ENCODE data around the gene PROK1. TPM values are rescaled to one million over a fixed set of nuclear protein-coding genes. Genes with fewer than 3 reads are reported as not detected.

Gene PROK1
- total and polyA plus RNA-seq, 2 of the 4 experiments (the other 2 are of a cell fraction), result not detected

DNA sequence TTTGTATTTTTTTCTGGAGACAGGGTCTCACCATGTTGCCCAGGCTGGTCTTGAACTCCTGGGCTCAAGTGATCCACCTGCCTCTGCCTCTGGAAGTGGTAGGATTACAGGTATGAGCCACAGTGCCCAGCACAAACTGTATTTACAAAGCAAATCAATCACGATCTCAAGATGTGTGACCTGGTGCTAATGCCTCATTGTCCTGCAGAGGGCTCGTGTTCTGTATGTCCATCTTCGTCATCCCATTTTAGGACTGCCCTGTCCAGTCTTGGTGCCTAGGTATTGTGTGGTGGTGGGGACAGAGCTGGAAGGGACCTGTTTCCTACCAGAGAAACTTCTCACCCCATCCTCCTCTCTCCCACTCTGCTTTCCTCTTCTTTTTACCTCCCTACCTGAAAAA lies 20.2 kb downstream of the PROK1 start:
- Histone ChIP-seq H3K4me3 (ENCODE audit: insufficient read depth, low read depth, low read length) (no peak overlapping the region), H2BK5ac (ENCODE audit: low read depth, low read length, poor library complexity, severe bottlenecking) (no peak overlapping the region), H3K4me1 (ENCODE audit: control insufficient read depth, insufficient read depth, low read length) (no peaks in the 10 kb centered on the region), H2BK15ac (ENCODE audit: low read depth, low read length) (no peak overlapping the region), H2AK9ac (replicated peaks; ENCODE audit: low read depth, low read length, poor library complexity) (no peak overlapping the region), H4K8ac (ENCODE audit: low read depth in 2 of 2, low read length in 2 of 2) (no peak overlapping the region), H2BK120ac (ENCODE audit: low read depth, low read length) (no peak overlapping the region), H3K14ac (replicated peaks; ENCODE audit: low read depth, low read length) (no peak overlapping the region), H2AFZ (replicated peaks; ENCODE audit: low read length, poor library complexity) (no peak overlapping the region), H4K5ac (ENCODE audit: low read depth, low read length) (no peak overlapping the region), H2AK5ac (ENCODE audit: low read depth, low read length) (no peak overlapping the region; the same call in 1 of the 2 replicates), H2BK20ac (ENCODE audit: low read depth, low read length) (no peak overlapping the region), H4K91ac (ENCODE audit: insufficient read depth, low read depth, low read length) (no peak overlapping the region), H3K36me3 (ENCODE audit: control insufficient read depth, insufficient read depth, low read length) (no peaks in the 10 kb centered on the region), H3K27ac (ENCODE audit: insufficient read depth, low read length) (no peak overlapping the region), H3K18ac (ENCODE audit: low read depth, low read length) (no peak overlapping the region), H3K9me3 (ENCODE audit: control insufficient read depth, insufficient read depth, low read length) (no peaks in the 10 kb centered on the region), H3K56ac (ENCODE audit: extremely low read depth, insufficient read depth, low read length) (no peak overlapping the region), H4K20me1 (ENCODE audit: insufficient read depth, low read length) (no peaks in the 10 kb centered on the region), H3K9me1 (ENCODE audit: insufficient read depth, low read length) (no peaks in the 10 kb centered on the region), H3K4me2 (ENCODE audit: low read depth, low read length) (no peak overlapping the region), H3K23ac (ENCODE audit: low read depth, low read length) (no peak overlapping the region), H3K27me3 (ENCODE audit: control insufficient read depth, insufficient read depth, low read length) (peaks cover 7% of the 10 kb centered on the region), H3K9ac (ENCODE audit: low read depth, low read length) (no peak overlapping the region), H3K79me1 (ENCODE audit: low read depth in 1 of 2, low read length in 2 of 2) (no peaks in the 10 kb centered on the region), H3K4ac (ENCODE audit: low read depth, low read length) (no peak overlapping the region)
- ChIA-PET CTCF (interaction anchor here (1.1 to 1.6 kb wide), 2 partner anchors 11 to 25 kb away, joined by 4 to 7 read pairs; no protein-coding TSS in a partner anchor), POLR2A (ENCODE audit: unreplicated experiment) (no interaction called here)
- no peak for ATAC-seq (ENCODE audit: low read depth)
- no peak for TF ChIP-seq CEBPB (IDR thresholded peaks at IDR 0.05; ENCODE audit: low read depth, low read length)
- no peak for TF ChIP-seq BHLHE40 (IDR thresholded peaks at IDR 0.05; ENCODE audit: low read depth, low read length)
- TF ChIP-seq RFX5 (IDR thresholded peaks at IDR 0.05; ENCODE audit: low read depth, low read length), result no peak
- TF ChIP-seq MAZ (IDR thresholded peaks at IDR 0.05; ENCODE audit: borderline replicate concordance, low read depth, low read length), result no peak
- BruUV-seq (replicated peaks), result no TSS peak
- dilution Hi-C loops (cut with HindIII; ENCODE audit: low sequenced_read_pairs, unreplicated experiment), result no loop called here
- intact Hi-C loops (cut with micrococcal nuclease), result no loop called here
- in situ Hi-C loops (cut with MboI; ENCODE audit: low sequenced_read_pairs), result no loop called here
- WGBS, 2 experiments (ENCODE audit: extremely low coverage in 2 of 2, insufficient read length in 1 of 2), result no CpG with 5 or more reads among the region's 3 CpGs
- no peak for DNase-seq
